Trophoblast cell (in vitro differentiated cells and primary cell): ENCODE results near the gene KIFC3.

ENCODE experiments used
- DNase-seq, 2 donors: peaks; one replicate each; pipeline ENCODE4 v3.0.0-alpha.2; 2016
- H2AFZ ChIP-seq: 2 replicates; pipeline ENCODE4 v1.6.1; 2013; ENCODE audit warnings: low read length, moderate library complexity, mild to moderate bottlenecking; ENCODE audit not compliant: insufficient read depth, poor library complexity
- H2AK5ac ChIP-seq: 2 replicates; pipeline ENCODE4 v1.6.1; 2013; ENCODE audit warnings: mild to moderate bottlenecking, low read length
- H2BK120ac ChIP-seq: 2 replicates; pipeline ENCODE4 v1.6.1; 2013; ENCODE audit warnings: low read length, mild to moderate bottlenecking, moderate library complexity; ENCODE audit not compliant: insufficient read depth, poor library complexity
- H2BK12ac ChIP-seq: 2 replicates; pipeline ENCODE4 v1.6.1; 2013; ENCODE audit warnings: mild to moderate bottlenecking, low read length, moderate library complexity
- H2BK5ac ChIP-seq: 2 replicates; pipeline ENCODE4 v1.6.1; 2013; ENCODE audit warnings: low read length, low read depth, moderate library complexity, mild to moderate bottlenecking; ENCODE audit not compliant: poor library complexity
- H3K14ac ChIP-seq: 2 replicates; pipeline ENCODE4 v1.6.1; 2013; ENCODE audit warnings: mild to moderate bottlenecking, low read length
- H3K18ac ChIP-seq: 2 replicates; pipeline ENCODE4 v1.6.1; 2013; ENCODE audit warnings: mild to moderate bottlenecking, low read length
- H3K23ac ChIP-seq: 2 replicates; pipeline ENCODE4 v1.6.1; 2013; ENCODE audit warnings: low read length
- H3K27ac ChIP-seq: 2 replicates; pipeline ENCODE4 v1.5.1; 2013; ENCODE audit warnings: low read depth, mild to moderate bottlenecking, inconsistent platforms, low read length, moderate library complexity
- H3K27me3 ChIP-seq: 2 replicates; pipeline ENCODE4 v1.6.1; 2013; ENCODE audit warnings: inconsistent platforms, mild to moderate bottlenecking, low read length, moderate library complexity; ENCODE audit not compliant: insufficient read depth
- H3K36me3 ChIP-seq, 2 experiments: 1 replicate in 1 of 2; 2 replicates in 1 of 2; pipeline ENCODE4 v1.6.1; 2013; ENCODE audit warnings: low read length in 2 of 2, mild to moderate bottlenecking in 2 of 2, moderate library complexity in 1 of 2; ENCODE audit not compliant: insufficient read depth in 2 of 2, control insufficient read depth in 1 of 2
- H3K4ac ChIP-seq: 2 replicates; pipeline ENCODE4 v1.6.1; 2013; ENCODE audit warnings: low read depth, mild to moderate bottlenecking, low read length, moderate library complexity
- H3K4me1 ChIP-seq, 2 experiments: 1 replicate in 1 of 2; 2 replicates in 1 of 2; pipeline ENCODE4 v1.6.1; 2013; ENCODE audit warnings: low read length in 2 of 2, mild to moderate bottlenecking in 2 of 2, moderate library complexity in 1 of 2; ENCODE audit not compliant: insufficient read depth in 2 of 2, control insufficient read depth in 1 of 2
- H3K4me2 ChIP-seq: 2 replicates; pipeline ENCODE4 v1.6.1; 2013; ENCODE audit warnings: inconsistent platforms, mild to moderate bottlenecking, low read length, moderate library complexity
- H3K4me3 ChIP-seq: 2 replicates; pipeline ENCODE4 v1.5.1; 2013; ENCODE audit warnings: mild to moderate bottlenecking, low read depth, low read length, inconsistent platforms
- H3K79me1 ChIP-seq: one replicate; pipeline ENCODE4 v1.6.1; 2013; ENCODE audit warnings: low read length
- H3K79me2 ChIP-seq: 2 replicates; pipeline ENCODE4 v1.6.1; 2013; ENCODE audit warnings: low read length, mild to moderate bottlenecking; ENCODE audit not compliant: control insufficient read depth, insufficient read depth, poor library complexity
- H3K9ac ChIP-seq: 2 replicates; pipeline ENCODE4 v1.6.1; 2013; ENCODE audit warnings: mild to moderate bottlenecking, low read length
- H3K9me3 ChIP-seq: 2 replicates; pipeline ENCODE4 v1.6.1; 2013; ENCODE audit warnings: low read depth, mild to moderate bottlenecking, control low read depth, inconsistent platforms, low read length; ENCODE audit not compliant: insufficient read depth
- H4K12ac ChIP-seq: 2 replicates; pipeline ENCODE4 v1.6.1; 2013; ENCODE audit warnings: low read depth, mild to moderate bottlenecking, low read length, moderate library complexity
- H4K8ac ChIP-seq: 2 replicates; pipeline ENCODE4 v1.6.1; 2013; ENCODE audit warnings: low read depth, mild to moderate bottlenecking, low read length, moderate library complexity
- H4K91ac ChIP-seq: one replicate; pipeline ENCODE4 v1.6.1; 2013; ENCODE audit warnings: low read depth, mild to moderate bottlenecking, low read length, moderate library complexity
- WGBS: extraction: QIAGEN DNeasy Blood & Tissue Kit; methylation state at CpG from one replicate; pipeline ENCODE4 v1.1.7; 2013; ENCODE audit warnings: missing lambda C conversion rate; ENCODE audit not compliant: insufficient read length, insufficient coverage; ENCODE audit errors: extremely low coverage; 5-methylcytosine and 5-hydroxymethylcytosine counted together

Gene KIFC3

GRCh38 chr16:57800200-57801097 lies 1.8 kb downstream of the KIFC3 start:
- Histone ChIP-seq H3K79me1 (peaks cover 54% of the 10 kb centered on the region), H2AFZ (no peak overlapping the region), H4K91ac (peak overlapping the region; percentile 17), H2BK120ac (peak overlapping the region; percentile 14), H3K14ac (peak overlapping the region; percentile 5), H3K23ac (no peak overlapping the region), H2BK5ac (no peak overlapping the region), H3K4me2 (peak overlapping the region; percentile 87), H3K9me3 (no peaks in the 10 kb centered on the region), H3K4me1 (peaks cover 60 to 66% of the 10 kb centered on the region in 2 experiments), H3K36me3 (peaks cover 4 to 6% of the 10 kb centered on the region in 2 experiments), H3K27me3 (no peaks in the 10 kb centered on the region), H3K27ac (no peak overlapping the region), H3K9ac (no peak overlapping the region), H3K18ac (peak overlapping the region; percentile 38), H4K8ac (no peak overlapping the region), H2AK5ac (peak overlapping the region; percentile 49), H4K12ac (no peak overlapping the region), H3K79me2 (peaks cover 14% of the 10 kb centered on the region), H3K4me3 (no peak overlapping the region), H2BK12ac (peak overlapping the region; percentile 10), H3K4ac (no peak overlapping the region)
- no peak for DNase-seq
- WGBS: no CpG with 5 or more reads among the region's 12 CpGs

GRCh38 chr16:57799600-57800199 lies 2.6 kb downstream of the KIFC3 start:
- no CpG with 5 or more reads among the region's 5 CpGs for WGBS
- no peak overlapping the region for H3K9ac ChIP-seq
- no peak overlapping the region for H2AFZ ChIP-seq
- peak overlapping the region; percentile 12 for H3K18ac ChIP-seq
- H3K14ac ChIP-seq: peak overlapping the region; percentile 33
- no peak overlapping the region for H4K12ac ChIP-seq
- H2BK5ac ChIP-seq: no peak overlapping the region
- peaks cover 8% of the 10 kb centered on the region in 2 experiments for H3K36me3 ChIP-seq
- no peaks in the 10 kb centered on the region for H3K27me3 ChIP-seq
- no peak overlapping the region for H4K8ac ChIP-seq
- H4K91ac ChIP-seq: no peak overlapping the region
- H3K79me1 ChIP-seq: peaks cover 54% of the 10 kb centered on the region
- peaks cover 14% of the 10 kb centered on the region for H3K79me2 ChIP-seq
- peak overlapping the region; percentile 21 for H2AK5ac ChIP-seq
- peaks cover 57 to 63% of the 10 kb centered on the region in 2 experiments for H3K4me1 ChIP-seq
- peak overlapping the region; percentile 1 for H3K4me2 ChIP-seq
- H3K9me3 ChIP-seq: no peaks in the 10 kb centered on the region
- DNase-seq: no peak
- H2BK12ac ChIP-seq: peak overlapping the region; percentile 23
- no peak overlapping the region for H3K27ac ChIP-seq
- H2BK120ac ChIP-seq: no peak overlapping the region
- H3K23ac ChIP-seq: no peak overlapping the region
- no peak overlapping the region for H3K4ac ChIP-seq
- no peak overlapping the region for H3K4me3 ChIP-seq

GRCh38 chr16:57798953-57799599 lies 3.2 kb downstream of the KIFC3 start:
- Histone ChIP-seq H3K4me1 (peaks cover 57 to 63% of the 10 kb centered on the region in 2 experiments), H3K4ac (no peak overlapping the region), H3K18ac (peak overlapping the region; percentile 27), H2AFZ (no peak overlapping the region), H2BK5ac (peak overlapping the region; percentile 8), H4K8ac (no peak overlapping the region), H4K91ac (peak overlapping the region; percentile 88), H3K27ac (peak overlapping the region; percentile 77), H3K4me3 (no peak overlapping the region), H3K4me2 (peak overlapping the region; percentile 57), H2BK12ac (peak overlapping the region; percentile 23), H2AK5ac (peak overlapping the region; percentile 21), H3K79me2 (peaks cover 14% of the 10 kb centered on the region), H3K14ac (peak overlapping the region; percentile 33), H3K27me3 (no peaks in the 10 kb centered on the region), H3K9me3 (no peaks in the 10 kb centered on the region), H3K23ac (no peak overlapping the region), H3K79me1 (peaks cover 54% of the 10 kb centered on the region), H3K36me3 (peaks cover 10 to 14% of the 10 kb centered on the region in 2 experiments), H3K9ac (no peak overlapping the region), H2BK120ac (no peak overlapping the region), H4K12ac (no peak overlapping the region)
- DNase-seq: no peak
- WGBS: no CpG with 5 or more reads among the region's 6 CpGs

GRCh38 chr16:57798267-57798810 lies 4.0 kb downstream of the KIFC3 start:
- Histone ChIP-seq H2BK120ac (peak overlapping the region; percentile 77), H4K12ac (peak overlapping the region; percentile 13), H2BK5ac (peak overlapping the region; percentile 87), H3K14ac (peak overlapping the region; percentile 71), H3K4me2 (peak overlapping the region; percentile 57), H3K4ac (peak overlapping the region; percentile 7), H3K9me3 (no peaks in the 10 kb centered on the region), H2AFZ (peak overlapping the region; percentile 14), H4K91ac (peak overlapping the region; percentile 88), H3K9ac (peak overlapping the region; percentile 2), H3K27me3 (no peaks in the 10 kb centered on the region), H2BK12ac (peak overlapping the region; percentile 55), H3K4me3 (peak overlapping the region; percentile 29), H3K79me1 (peaks cover 50% of the 10 kb centered on the region), H3K4me1 (peaks cover 53 to 58% of the 10 kb centered on the region in 2 experiments), H4K8ac (peak overlapping the region; percentile 15), H3K27ac (peak overlapping the region; percentile 77), H3K23ac (no peak overlapping the region), H3K36me3 (peaks cover 10 to 14% of the 10 kb centered on the region in 2 experiments), H3K79me2 (peaks cover 14% of the 10 kb centered on the region), H3K18ac (peak overlapping the region; percentile 54), H2AK5ac (peak overlapping the region; percentile 16)
- no peak for DNase-seq
- no CpG with 5 or more reads among the region's 16 CpGs for WGBS
